Stimulated activated CD4-positive, alpha-beta T cell treated with anti-CD3 and anti-CD28 coated beads, Interleukin-12 subunit alpha, Interleukin-12 subunit beta, amount 100 ng/mL, for 4 hours (primary cell): Measurements from ENCODE around the gene EEA1.
"Not testable (repeated sequence)": the region's sequence is repeated elsewhere in the genome, so short reads cannot be mapped to it uniquely, and the experiment has no call there.

ENCODE experiments used
- DNase-seq: peaks from one replicate; pipeline ENCODE4 v3.0.0-alpha.2; 2020

EEA1 gene

DNA sequence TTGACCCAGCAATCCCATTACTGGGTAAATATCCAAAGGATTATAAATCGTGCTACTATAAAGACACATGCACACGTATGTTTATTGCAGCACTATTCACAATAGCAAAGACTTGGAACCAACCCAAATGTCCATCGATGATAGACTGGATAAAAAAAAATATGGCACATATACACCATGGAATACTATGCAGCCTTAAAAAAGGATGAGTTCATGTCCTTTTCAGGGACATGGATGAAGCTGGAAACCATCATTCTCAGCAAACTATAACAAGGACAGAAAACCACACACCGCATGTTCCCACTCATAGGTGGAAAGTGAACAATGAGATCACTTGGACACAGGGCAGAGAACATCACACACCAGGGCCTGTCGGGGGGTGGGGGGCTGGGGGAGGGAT is 134.7 kb downstream of the EEA1 start:
- DNase-seq = not testable (repeated sequence)

GRCh38 chr12:92786045-92786444 is 143.1 kb downstream of the EEA1 start:
- DNase-seq = no peak

- no peak for DNase-seq
These were observed 143.5 kb downstream of the EEA1 start for GRCh38 chr12:92785563-92785950.

DNA sequence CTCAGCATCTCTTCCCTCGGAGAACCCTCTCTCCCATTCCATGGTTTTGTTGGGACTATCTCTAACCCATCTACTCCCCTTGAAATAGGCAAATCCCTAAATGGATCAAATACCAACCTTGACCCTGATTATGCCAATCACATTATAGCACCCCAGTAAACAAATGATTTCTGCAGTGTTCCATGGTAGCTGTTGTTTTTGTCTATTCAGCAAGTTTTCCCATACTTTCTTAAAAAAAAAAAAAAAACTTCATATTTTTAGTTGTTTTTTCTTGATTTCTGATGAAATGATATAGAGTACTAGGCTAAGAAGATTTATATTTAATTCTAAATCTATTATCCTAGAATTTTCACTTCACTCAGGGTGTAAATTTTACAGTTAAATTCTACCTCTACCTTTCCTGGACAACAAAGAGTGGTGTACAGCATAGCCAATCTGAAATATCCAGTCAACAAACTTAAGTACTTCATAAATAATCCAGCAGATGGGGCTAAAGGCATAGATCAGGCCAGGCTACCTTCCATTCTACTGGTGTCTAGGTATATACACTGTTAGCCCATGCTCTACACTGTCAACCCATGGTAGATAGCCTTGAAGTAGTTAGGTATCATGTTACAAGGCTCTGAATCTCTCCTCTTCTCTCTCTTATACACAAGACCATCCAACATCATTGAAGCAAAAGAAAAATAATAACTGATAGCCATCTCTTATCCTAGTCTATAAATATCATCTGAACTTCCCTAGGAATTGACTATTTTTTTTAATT is 144.1 kb downstream of the EEA1 start:
- no peak for DNase-seq

- no peak for DNase-seq
These were observed 144.7 kb downstream of the EEA1 start for GRCh38 chr12:92784356-92784755.

GRCh38 chr12:92779902-92780301 is 149.2 kb downstream of the EEA1 start:
- DNase-seq = no peak

DNA sequence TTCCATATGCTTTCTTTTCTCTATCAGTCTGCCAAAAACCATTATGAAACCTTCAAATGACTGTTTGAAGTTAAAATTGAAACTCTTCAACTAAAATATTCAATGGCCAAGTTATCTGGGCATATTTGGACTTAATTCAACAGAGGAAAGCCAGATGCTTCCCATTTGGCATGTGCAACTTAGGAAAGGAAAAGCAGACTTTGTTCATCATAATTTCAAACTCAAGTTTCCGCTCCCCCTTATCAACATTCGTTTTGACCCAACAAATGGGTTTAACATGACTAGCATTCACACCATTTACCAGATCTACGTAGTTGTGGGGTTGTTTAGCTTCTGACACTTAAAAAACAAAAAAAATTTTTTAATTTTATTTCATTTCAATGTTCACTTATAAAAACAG is 150.6 kb downstream of the EEA1 start:
- DNase-seq = no peak

DNA sequence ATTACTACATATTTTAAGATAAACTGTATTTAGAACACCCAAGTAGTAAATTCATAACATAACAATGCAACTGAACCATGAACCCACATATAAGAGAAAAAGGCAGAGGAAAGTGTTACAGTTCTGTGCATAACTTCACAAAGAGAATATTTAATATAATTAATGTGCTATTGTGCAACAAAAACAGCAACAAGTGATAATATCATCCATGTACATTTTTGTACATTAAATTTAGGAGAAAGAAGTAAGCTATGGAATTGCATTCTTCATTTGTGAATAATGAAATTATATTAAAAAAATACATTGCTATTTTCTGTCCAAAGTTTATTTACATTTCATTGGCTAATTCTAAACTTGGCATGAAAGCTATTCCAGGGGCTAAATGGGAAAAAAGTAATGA is 153.7 kb downstream of the EEA1 start:
- DNase-seq = no peak

DNA sequence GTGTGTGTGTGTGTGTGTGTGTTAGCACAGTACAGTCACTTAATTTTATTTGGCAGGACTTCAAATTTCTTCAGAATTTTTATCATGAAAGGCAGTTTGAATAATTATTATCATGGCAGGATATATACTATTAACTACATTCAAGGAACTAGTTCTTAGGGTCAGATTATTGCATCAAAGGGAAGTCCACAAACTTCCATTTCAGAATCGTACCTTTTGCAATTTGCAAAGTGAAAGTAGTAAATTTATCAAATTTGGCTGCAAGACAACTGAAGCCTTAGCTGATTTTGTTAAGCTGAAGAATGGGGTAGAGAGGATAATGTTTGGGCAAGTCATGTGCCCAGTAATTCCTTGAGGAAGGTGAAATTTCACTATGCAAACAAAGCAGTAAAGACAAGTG is 158.1 kb downstream of the EEA1 start:
- DNase-seq = no peak

DNA sequence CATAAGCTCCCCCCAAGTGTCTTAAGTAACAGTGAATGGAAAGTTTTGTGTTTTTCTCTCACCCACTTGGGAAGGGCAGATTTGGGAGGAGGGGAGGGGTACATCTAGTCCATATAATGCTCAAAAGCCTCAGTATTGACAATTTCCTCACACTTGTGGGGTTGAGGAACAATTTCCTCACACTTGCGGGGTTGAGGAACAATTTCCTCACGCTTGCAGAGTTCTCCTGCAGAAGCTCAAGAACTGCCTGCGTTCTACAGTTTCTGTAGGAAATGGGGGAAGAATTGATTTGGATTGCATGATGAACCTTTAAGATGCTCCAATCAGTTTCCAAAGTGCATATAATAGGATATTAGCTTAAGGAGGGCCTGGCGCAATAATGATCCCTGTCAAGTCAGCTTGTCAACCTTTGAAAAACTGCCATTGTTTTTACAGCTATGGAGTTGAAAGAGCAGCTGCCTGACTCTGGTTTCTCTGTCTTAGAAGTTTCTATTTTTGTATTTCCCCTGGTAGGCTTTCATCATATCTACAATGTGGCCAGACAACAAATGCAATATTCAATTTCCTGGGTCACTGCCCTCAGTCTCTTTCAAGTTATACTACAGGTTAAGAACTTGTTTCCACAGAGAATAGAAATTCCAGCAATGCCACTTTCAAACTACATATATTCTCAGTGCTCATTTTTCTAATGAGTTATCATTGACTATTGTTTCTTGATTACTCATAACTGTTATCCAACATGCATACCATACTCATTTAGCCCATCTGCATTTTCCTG is 159.8 kb downstream of the EEA1 start:
- DNase-seq = no peak

DNA sequence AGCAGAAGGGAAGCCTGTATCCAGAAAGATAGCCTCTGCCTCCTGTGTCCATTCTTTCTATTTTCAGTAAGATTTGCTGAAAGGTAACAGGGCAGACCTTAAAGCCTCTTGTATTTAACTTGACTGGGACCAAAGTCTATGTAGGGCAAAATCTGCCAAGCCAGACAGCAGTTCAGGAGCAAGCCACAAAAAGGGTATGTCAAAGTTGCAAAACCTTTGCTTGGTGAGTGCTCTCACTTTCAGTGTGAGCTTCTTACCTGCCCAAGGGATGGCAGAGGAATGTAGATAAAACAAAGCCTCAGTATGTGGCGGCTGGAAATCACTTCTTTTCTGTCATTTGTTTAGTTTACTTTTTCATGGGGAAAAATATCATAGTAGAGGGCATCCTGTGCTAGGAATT is 163.2 kb downstream of the EEA1 start:
- DNase-seq = no peak

DNA sequence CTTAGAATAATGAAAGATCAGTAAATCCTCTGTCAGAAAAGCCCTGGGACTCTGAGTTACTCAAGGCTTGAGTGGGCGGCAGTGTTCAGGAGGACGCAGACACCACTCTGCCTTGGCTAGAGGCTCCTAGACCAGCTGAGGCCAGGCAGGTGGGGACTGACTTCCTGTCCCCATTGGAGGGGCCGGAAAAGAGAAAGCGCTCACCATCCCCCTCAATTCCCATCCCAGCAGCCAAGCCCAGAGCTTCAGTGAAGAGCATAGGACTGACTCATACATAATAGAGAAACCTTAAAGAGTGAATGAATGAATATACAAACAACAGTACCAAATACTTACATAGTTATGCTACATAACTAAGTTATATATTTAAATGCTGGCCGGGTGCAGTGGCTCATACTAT is 164.3 kb downstream of the EEA1 start:
- no peak for DNase-seq

DNA sequence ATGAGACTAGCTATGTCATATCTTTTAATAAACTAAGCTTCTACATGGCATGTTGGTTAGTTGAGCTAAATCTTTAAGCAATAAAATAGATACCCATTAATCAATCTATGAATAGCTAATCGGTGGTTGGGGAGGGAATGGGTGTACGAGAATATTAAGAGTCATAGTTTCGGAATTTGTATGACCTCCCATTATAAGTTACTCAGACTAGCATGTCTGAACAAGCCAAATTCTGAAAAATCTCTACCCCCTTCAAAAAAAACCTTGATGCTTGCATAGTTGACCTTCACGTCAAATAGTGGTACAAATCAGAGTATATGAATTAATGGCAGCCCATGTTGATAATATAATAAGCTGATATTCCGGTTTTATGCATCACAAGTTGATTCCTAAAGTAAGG is 166.3 kb downstream of the EEA1 start:
- no peak for DNase-seq

DNA sequence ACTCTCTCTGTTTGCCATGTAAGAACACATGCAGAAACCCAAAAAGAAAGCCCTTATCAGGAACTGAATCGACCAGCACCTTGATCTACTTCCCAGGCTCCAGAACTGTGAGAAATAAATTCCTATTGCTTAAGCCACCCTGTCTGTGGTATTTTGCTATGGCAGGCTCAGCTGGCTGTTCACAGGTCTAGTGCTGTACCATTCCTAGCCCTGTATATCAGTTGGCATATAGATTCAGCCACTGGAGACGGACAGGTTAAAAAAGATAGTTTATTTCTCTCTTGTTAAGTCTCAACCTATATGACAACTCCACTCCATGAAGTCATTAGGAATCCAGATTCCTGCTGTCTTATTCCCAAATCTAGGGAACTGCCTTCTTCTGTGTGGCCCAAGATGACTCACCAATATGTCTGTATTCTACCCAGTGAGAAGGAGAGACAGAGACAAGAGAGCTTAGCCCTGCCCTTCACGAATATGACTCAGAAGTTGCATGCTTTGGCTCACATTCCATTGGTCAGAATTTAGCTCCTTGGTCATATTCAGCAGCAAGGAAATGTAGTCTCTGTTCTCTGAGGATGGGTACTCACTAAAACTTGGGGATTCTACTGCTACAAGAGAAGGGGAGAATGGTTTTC is 169.3 kb downstream of the EEA1 start:
- DNase-seq = no peak

DNA sequence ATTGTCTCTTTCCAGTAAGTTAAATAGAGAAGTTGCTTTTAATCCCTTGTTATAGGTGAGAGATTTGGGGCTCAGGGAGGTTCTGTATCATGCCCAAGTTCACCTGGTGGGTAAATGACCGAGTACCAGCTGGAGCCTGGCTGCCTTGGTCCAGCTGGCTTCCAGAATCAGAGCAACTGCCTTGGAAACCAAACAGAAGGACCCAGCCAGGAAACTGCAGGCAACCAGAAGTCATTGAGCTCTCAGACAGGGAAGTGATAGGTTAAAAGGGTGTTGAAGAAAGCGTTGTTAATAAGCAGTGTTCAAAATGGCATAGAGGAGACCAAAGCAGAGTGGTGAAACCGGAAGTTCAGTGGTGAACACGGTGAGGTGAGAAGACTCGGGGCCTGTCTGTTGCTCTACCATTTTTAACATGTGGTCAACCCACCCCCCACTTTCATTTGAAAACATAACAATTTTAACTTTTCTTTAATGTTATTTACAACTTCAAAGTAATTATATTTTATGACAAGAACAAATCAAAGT is 171.4 kb downstream of the EEA1 start:
- DNase-seq = no peak

DNA sequence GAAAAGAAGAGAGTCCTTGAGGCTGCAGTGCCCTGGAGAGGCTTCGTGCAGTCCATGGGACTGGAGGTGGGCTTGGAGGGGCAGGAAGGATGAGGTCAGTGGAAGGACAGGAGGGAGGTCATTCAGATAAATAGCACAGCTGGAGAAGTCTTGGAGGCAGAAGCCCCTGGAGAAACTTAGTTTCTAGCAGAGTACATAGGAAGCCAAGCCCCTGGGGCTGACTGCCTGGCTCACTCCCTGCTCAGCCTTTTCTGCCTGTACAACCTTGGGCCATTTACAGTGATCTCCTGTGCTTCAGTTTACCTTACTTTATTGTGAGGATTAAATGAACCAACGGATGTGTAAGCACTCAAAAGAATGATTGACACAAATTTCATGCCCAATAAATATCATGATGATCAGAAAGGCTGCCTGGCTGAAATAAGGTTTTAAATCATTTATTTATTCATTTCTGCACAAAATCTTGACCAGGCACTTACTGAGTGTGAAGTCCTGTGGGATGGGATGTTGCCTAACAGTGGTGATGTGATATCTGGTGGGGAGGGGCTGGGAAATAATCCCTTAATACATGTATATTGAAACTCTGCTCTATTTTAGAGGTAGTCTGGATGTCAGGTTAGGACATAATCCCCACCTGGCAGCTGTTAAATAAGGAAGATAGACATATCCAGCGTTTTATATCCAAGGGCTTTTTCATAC is 172.0 kb downstream of the EEA1 start:
- DNase-seq = no peak

- DNase-seq = no peak
These were observed 174.9 kb downstream of the EEA1 start for GRCh38 chr12:92753976-92754885.

DNA sequence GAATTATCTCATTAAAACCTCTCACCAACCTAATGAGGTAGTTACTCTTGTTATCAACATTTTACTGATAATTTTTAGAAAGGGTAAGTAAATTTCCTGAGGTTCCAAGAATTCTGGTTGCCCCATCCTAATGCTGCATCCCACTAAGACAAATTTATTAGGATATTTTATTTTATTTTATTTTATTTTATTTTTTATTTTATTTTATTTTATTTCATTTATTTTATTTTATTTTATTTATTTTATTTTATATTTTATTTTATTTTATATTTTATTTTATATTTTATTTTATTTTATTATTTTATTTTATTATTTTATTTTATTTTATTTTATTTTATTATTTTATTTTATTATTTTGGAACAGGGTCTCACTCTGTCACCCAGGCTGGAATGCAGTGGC is 179.4 kb downstream of the EEA1 start:
- not testable (repeated sequence) for DNase-seq

DNA sequence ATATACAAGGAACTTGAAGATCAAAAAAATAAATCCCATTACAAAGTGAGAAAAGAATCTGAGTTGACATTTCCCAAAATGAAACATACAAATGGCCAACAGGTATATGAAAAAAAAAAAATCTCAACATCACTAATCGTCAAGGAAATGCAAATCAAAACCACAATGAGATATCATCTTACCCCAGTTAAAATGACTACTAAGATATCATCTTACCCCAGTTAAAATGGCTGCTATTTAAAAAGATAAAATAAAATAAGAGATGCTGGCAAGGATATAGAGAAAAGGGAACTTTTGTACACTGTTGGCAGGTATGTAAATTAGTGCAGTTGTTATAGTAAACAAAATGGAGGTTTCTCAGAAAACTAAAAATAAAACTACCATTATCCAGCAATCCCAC is 181.9 kb downstream of the EEA1 start:
- DNase-seq = no peak

GRCh38 chr12:92745856-92746550 is 183.1 kb downstream of the EEA1 start:
- no peak for DNase-seq

DNA sequence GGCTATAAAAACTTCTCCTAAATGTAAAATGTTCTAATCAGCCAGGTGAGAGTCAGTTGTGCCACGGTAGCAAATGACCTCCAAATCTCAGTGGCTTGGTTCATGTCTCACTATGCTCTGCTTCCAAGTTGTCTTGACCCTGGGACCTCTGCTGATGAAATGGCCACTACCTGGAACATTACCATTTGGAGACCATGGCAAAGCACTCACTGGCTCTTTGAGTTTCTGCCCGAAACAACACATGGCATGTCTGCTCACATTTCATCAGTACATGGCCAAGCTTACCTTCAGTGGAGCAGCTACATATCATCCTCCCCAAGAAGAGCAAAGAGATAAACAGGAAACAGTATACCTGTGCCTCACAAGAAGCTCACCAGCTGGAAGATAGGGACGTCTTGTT is 186.1 kb downstream of the EEA1 start:
- DNase-seq = no peak
